HG03095 (cell line): ENCODE results near the gene AUTS2.
"Not testable (repeated sequence)": the region's sequence is repeated elsewhere in the genome, so short reads cannot be mapped to it uniquely, and the experiment has no call there.

Source experiments
- ATAC-seq: cut with Tn5 transposase; IDR thresholded peaks from one replicate; pipeline ENCODE4 v1.9.1; 2021; ENCODE audit warnings: moderate library complexity; ENCODE audit not compliant: unreplicated experiment

AUTS2 gene

GRCh38 chr7:70622936-70623335 lies 1024.7 kb downstream of the AUTS2 start:
- no peak for ATAC-seq

GRCh38 chr7:70624500-70625103 lies 1026.3 kb downstream of the AUTS2 start:
- ATAC-seq: no peak

GRCh38 chr7:70627461-70627860 lies 1029.2 kb downstream of the AUTS2 start:
- no peak for ATAC-seq

GRCh38 chr7:70630440-70630817 lies 1032.2 kb downstream of the AUTS2 start:
- ATAC-seq: no peak

- ATAC-seq: no peak
Measured at GRCh38 chr7:70630818-70631457, 1032.7 kb downstream of the AUTS2 start.

- ATAC-seq: no peak
Measured at GRCh38 chr7:70631718-70632117, 1033.4 kb downstream of the AUTS2 start.

- ATAC-seq: no peak
Measured at GRCh38 chr7:70632400-70632799, 1034.1 kb downstream of the AUTS2 start.

GRCh38 chr7:70634071-70634470 lies 1035.8 kb downstream of the AUTS2 start:
- no peak for ATAC-seq

GRCh38 chr7:70634610-70635068 lies 1036.4 kb downstream of the AUTS2 start:
- ATAC-seq: no peak

GRCh38 chr7:70635633-70636032 lies 1037.4 kb downstream of the AUTS2 start:
- ATAC-seq: no peak

- ATAC-seq: no peak
Measured at GRCh38 chr7:70636169-70636568, 1037.9 kb downstream of the AUTS2 start.

- no peak for ATAC-seq
Measured at GRCh38 chr7:70637726-70638125, 1039.5 kb downstream of the AUTS2 start.

GRCh38 chr7:70638158-70639107 lies 1040.2 kb downstream of the AUTS2 start:
- no peak for ATAC-seq

GRCh38 chr7:70640266-70640833 lies 1042.1 kb downstream of the AUTS2 start:
- no peak for ATAC-seq

- no peak for ATAC-seq
Measured at GRCh38 chr7:70641882-70642281, 1043.6 kb downstream of the AUTS2 start.

GRCh38 chr7:70645279-70645678 lies 1047.0 kb downstream of the AUTS2 start:
- ATAC-seq: no peak

- no peak for ATAC-seq
Measured at GRCh38 chr7:70645876-70646351, 1047.6 kb downstream of the AUTS2 start.

GRCh38 chr7:70646536-70647248 lies 1048.4 kb downstream of the AUTS2 start:
- ATAC-seq: no peak

GRCh38 chr7:70647801-70648498 lies 1049.7 kb downstream of the AUTS2 start:
- peak; percentile 86 for ATAC-seq

- not testable (repeated sequence) for ATAC-seq
Measured at GRCh38 chr7:70648499-70648861, 1050.2 kb downstream of the AUTS2 start.
